Measurements from ENCODE around the gene BCO1. TPM values are rescaled to one million over a fixed set of nuclear protein-coding genes. Genes with fewer than 3 reads are reported as not detected.

Gene BCO1
- total RNA-seq, 4 donors from 2014 or later, result 0.26 TPM; not detected in 3

- no peak for DNase-seq (ENCODE audit: low spot score in 2 of 2)
- Histone ChIP-seq H3K27me3 (peaks cover 9% of the 10 kb centered on the region), H3K4me1 (no peaks in the 10 kb centered on the region), H3K4me3 (no peak overlapping the region), H3K36me3 (no peaks in the 10 kb centered on the region), H3K27ac (no peak overlapping the region), H3K9me3 (no peaks in the 10 kb centered on the region)
- TF ChIP-seq EP300 (IDR thresholded peaks at IDR 0.05) (no peak), CTCF (IDR thresholded peaks at IDR 0.05) (no peak), POLR2A (IDR thresholded peaks at IDR 0.05) (no peak), POLR2AphosphoS5 (IDR thresholded peaks at IDR 0.05) (no peak)
- WGBS, result 56% methylated on average over 11 of the region's 15 CpGs
Measured at GRCh38 chr16:81214745-81215166, 23.7 kb upstream of the BCO1 start.

GRCh38 chr16:81216114-81216513, 22.4 kb upstream of the BCO1 start:
- 92% methylated on average over 16 of the region's 16 CpGs for WGBS
- no peaks in the 10 kb centered on the region for H3K4me1 ChIP-seq
- no peak overlapping the region for H3K27ac ChIP-seq
- no peak overlapping the region for H3K4me3 ChIP-seq
- TF ChIP-seq POLR2AphosphoS5 (IDR thresholded peaks at IDR 0.05) (no peak), EP300 (IDR thresholded peaks at IDR 0.05) (no peak), CTCF (IDR thresholded peaks at IDR 0.05) (no peak), POLR2A (IDR thresholded peaks at IDR 0.05) (no peak)
- peaks cover 7% of the 10 kb centered on the region for H3K27me3 ChIP-seq
- DNase-seq (ENCODE audit: low spot score in 2 of 2), result peak in 1 of 2 donors; percentile 62
- no peaks in the 10 kb centered on the region for H3K9me3 ChIP-seq
- no peaks in the 10 kb centered on the region for H3K36me3 ChIP-seq

DNA sequence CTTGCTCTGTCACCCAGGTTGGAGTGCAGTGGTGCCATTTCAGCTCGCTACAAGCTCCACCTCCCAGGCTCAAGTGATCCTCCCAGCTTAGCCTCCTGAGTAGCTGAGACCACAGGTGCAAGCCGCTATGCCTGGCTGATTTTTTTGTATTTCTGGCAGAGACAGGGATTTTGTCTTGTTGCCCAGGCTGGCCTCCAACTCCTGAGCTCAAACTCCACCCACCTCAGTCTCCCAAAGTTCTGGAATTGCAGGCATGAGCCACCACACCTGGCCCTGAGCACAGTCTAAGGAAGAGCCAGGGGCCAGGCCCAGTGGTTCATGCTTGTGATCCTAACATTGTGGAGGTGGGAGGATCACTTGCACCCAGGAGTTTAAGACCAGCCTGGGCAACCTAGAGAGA, 21.8 kb upstream of the BCO1 start:
- H3K4me1 ChIP-seq, result no peaks in the 10 kb centered on the region
- H3K27ac ChIP-seq, result no peak overlapping the region
- 80% methylated on average over 2 of the region's 2 CpGs for WGBS
- TF ChIP-seq CTCF (IDR thresholded peaks at IDR 0.05), result no peak
- no peak for TF ChIP-seq POLR2A (IDR thresholded peaks at IDR 0.05)
- no peak for TF ChIP-seq POLR2AphosphoS5 (IDR thresholded peaks at IDR 0.05)
- TF ChIP-seq EP300 (IDR thresholded peaks at IDR 0.05), result no peak
- no peaks in the 10 kb centered on the region for H3K36me3 ChIP-seq
- no peak overlapping the region for H3K4me3 ChIP-seq
- no peak for DNase-seq (ENCODE audit: low spot score in 2 of 2)
- H3K9me3 ChIP-seq, result no peaks in the 10 kb centered on the region
- peaks cover 5% of the 10 kb centered on the region for H3K27me3 ChIP-seq

GRCh38 chr16:81219151-81219550, 19.3 kb upstream of the BCO1 start:
- Histone ChIP-seq H3K36me3 (no peaks in the 10 kb centered on the region), H3K27me3 (peaks cover 2% of the 10 kb centered on the region), H3K27ac (no peak overlapping the region), H3K4me1 (no peaks in the 10 kb centered on the region), H3K4me3 (no peak overlapping the region), H3K9me3 (no peaks in the 10 kb centered on the region)
- 81% methylated on average over 9 of the region's 9 CpGs for WGBS
- TF ChIP-seq EP300 (IDR thresholded peaks at IDR 0.05) (no peak), POLR2AphosphoS5 (IDR thresholded peaks at IDR 0.05) (no peak), POLR2A (IDR thresholded peaks at IDR 0.05) (no peak), CTCF (IDR thresholded peaks at IDR 0.05) (no peak)
- no peak for DNase-seq (ENCODE audit: low spot score in 2 of 2)

- no peak for DNase-seq (ENCODE audit: low spot score in 2 of 2)
- no peak for TF ChIP-seq EP300 (IDR thresholded peaks at IDR 0.05)
- TF ChIP-seq CTCF (IDR thresholded peaks at IDR 0.05), result no peak
- TF ChIP-seq POLR2A (IDR thresholded peaks at IDR 0.05), result no peak
- no peak for TF ChIP-seq POLR2AphosphoS5 (IDR thresholded peaks at IDR 0.05)
- H3K27me3 ChIP-seq, result peaks cover 2% of the 10 kb centered on the region
- H3K27ac ChIP-seq, result no peak overlapping the region
- H3K4me1 ChIP-seq, result no peaks in the 10 kb centered on the region
- no peaks in the 10 kb centered on the region for H3K36me3 ChIP-seq
- no peak overlapping the region for H3K4me3 ChIP-seq
- WGBS, result 85% methylated on average over 9 of the region's 9 CpGs
- no peaks in the 10 kb centered on the region for H3K9me3 ChIP-seq
Measured at GRCh38 chr16:81220349-81220748, 18.1 kb upstream of the BCO1 start.
